Aorta (tissue), 5 donors: ENCODE measurements around the gene CATSPER1. TPM values are rescaled to one million over a fixed set of nuclear protein-coding genes. Genes with fewer than 3 reads are reported as not detected.
"Not testable (repeated sequence)": the region's sequence is repeated elsewhere in the genome, so short reads cannot be mapped to it uniquely, and the experiment has no call there.

Experiments used
- ATAC-seq: fragments of 200-7000 bp; cut with Tn5 transposase; one replicate; pipeline ENCODE4 v1.9.1; 2022; ENCODE audit warnings: moderate library complexity; ENCODE audit not compliant: low FRiP score
- DNase-seq, 2 donors: peaks; one replicate each; pipeline ENCODE4 v3.0.0-alpha.2; 2020
- H3K27ac ChIP-seq, 2 donors: one replicate each; pipeline ENCODE4 v1.5.1; 2013; ENCODE audit warnings: low read length in 2 of 2, mild to moderate bottlenecking in 2 of 2, moderate library complexity in 2 of 2, control low read depth in 1 of 2, inconsistent platforms in 1 of 2, low read depth in 1 of 2
- H3K27me3 ChIP-seq, 2 donors: one replicate each; pipeline ENCODE4 v1.6.1; 2013; ENCODE audit warnings: control low read depth in 1 of 2, low read length in 1 of 2, mild to moderate bottlenecking in 1 of 2, moderate library complexity in 1 of 2; ENCODE audit not compliant: insufficient read depth in 2 of 2, control insufficient read depth in 1 of 2
- H3K36me3 ChIP-seq, 2 donors: one replicate each; pipeline ENCODE4 v1.6.1; 2013; ENCODE audit warnings: control low read depth in 1 of 2, low read length in 1 of 2, mild to moderate bottlenecking in 1 of 2; ENCODE audit not compliant: insufficient read depth in 2 of 2, control insufficient read depth in 1 of 2
- H3K4me1 ChIP-seq, 2 donors: one replicate each; pipeline ENCODE4 v1.6.1; 2013; ENCODE audit warnings: low read length in 2 of 2, control low read depth in 1 of 2, mild to moderate bottlenecking in 1 of 2, moderate library complexity in 1 of 2; ENCODE audit not compliant: insufficient read depth in 2 of 2, control insufficient read depth in 1 of 2
- H3K4me3 ChIP-seq, 2 donors: one replicate each; pipeline ENCODE4 v1.5.1; 2013; ENCODE audit warnings: low read length in 2 of 2, control low read depth in 1 of 2, mild to moderate bottlenecking in 1 of 2
- H3K9me3 ChIP-seq: one replicate; pipeline ENCODE4 v1.6.1; 2013; ENCODE audit warnings: mild to moderate bottlenecking, low read length; ENCODE audit not compliant: control insufficient read depth
- WGBS, 2 donors: extraction: QIAGEN DNeasy Blood & Tissue Kit; methylation state at CpG; one replicate each; pipeline ENCODE4 v1.1.7; 2013; 5-methylcytosine and 5-hydroxymethylcytosine counted together
- intact Hi-C, 2 donors: fragments of 100-400 bp; cut with DNase I; formaldehyde crosslinking; loops; one replicate each; pipeline versions ENCODE4 v1.14.2 to v1.15.0; 2022
- polyA plus RNA-seq, 2 donors: library from polyadenylated mRNA; stranded (reverse); fragments of 200-250 nt; gene quantifications; one replicate each; pipeline ENCODE4 v1.2.3, GENCODE V29; 2013
- total RNA-seq, 2 donors: library from RNA; stranded (reverse); fragmentation: NEBNext Ultra II Directional; extraction: Animal tissue kit (Norgen Biotek cat#: 25700); gene quantifications; one replicate each; pipeline ENCODE4 v1.2.1, GENCODE V29; 2021
- donor health status: healthy with polysubstance abuse.
- donor health status: Bipolar disorder and iron deficiency.
- donor health status: DM: no; HTN: no; CAD: no.
- donor health status: DM: no; HTN: no; CAD: no.
- donor health status: DM: yes; HTN: yes; CAD: no.

CATSPER1 gene
- total and polyA plus RNA-seq, 4 donors: 0.10 to 1.2 (median 1.0) TPM; not detected in 1

DNA sequence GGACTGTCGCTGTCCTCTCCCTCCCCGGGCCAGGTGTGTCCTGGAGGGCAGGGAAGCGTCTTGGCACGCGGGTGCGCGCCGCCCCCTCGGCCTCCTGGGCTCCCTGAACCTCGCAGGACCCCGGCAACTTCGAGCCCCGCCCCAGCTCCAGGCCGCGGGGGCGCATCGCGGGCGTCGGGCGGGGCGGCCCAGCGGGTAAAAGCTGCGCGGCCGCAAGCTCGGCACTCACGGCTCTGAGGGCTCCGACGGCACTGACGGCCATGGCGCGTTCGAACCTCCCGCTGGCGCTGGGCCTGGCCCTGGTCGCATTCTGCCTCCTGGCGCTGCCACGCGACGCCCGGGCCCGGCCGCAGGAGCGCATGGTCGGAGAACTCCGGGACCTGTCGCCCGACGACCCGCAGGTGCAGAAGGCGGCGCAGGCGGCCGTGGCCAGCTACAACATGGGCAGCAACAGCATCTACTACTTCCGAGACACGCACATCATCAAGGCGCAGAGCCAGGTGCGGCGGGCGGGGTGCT is 14.4 kb downstream of the CATSPER1 start, which contains the start of gene CST6:
TSS of gene CST6 (plus strand) at position 224 of the 519 bp plus-strand sequence. CDS start at position 261, 37 bp downstream.
- no peaks in the 10 kb centered on the region for H3K27me3 ChIP-seq
- H3K36me3 ChIP-seq: no peaks in the 10 kb centered on the region
- H3K4me1 ChIP-seq: no peaks in the 10 kb centered on the region
- 10 to 14% methylated on average over 56 to 61 of the region's 61 CpGs for WGBS, 2 donors
- ATAC-seq (no peak), DNase-seq (no peak)
- H3K4me3 ChIP-seq: no peak within 1 kb of the TSS
- intact Hi-C loops: no loop called here
- no peaks in the 10 kb centered on the region for H3K9me3 ChIP-seq
- H3K27ac ChIP-seq: peak within 1 kb of the TSS; percentile 57 to 59

DNA sequence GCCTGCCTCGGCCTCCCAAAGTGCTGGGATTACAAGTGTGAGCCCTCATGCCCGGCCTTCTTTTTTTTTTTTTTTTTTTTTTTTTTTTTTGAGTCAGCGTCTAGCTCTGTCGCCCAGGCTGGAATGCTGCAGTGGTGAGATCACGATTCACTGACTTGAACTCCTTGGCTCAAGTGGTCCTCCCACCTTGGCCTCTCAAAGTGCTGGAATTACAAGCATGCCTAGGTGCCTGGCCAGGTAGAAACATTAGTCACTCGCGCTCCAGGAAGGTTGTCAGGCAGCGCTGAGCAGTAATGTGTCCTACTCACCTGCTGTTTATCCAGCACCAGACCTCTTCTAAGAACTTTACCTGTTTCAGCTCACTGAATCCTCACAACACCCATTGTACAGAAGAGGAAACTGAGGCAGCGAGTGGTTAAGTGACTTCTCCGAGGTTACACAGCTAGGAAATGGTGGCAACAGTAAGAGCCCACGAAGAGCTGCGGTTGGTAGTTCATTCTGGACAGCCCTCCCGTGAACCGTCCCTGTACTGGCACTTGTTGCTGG is 15.0 kb downstream of the CATSPER1 start:
- intact Hi-C loops: no loop called here
- Histone ChIP-seq H3K9me3 (no peaks in the 10 kb centered on the region), H3K27ac (peak overlapping the region; percentile 57 to 59), H3K4me1 (no peaks in the 10 kb centered on the region), H3K27me3 (no peaks in the 10 kb centered on the region), H3K36me3 (no peaks in the 10 kb centered on the region), H3K4me3 (no peak overlapping the region)
- ATAC-seq: no peak
- WGBS, 2 donors: 38 to 42% methylated on average over 13 to 14 of the region's 14 CpGs
- no peak for DNase-seq

GRCh38 chr11:66010036-66010435 is 16.2 kb downstream of the CATSPER1 start:
- H3K27ac ChIP-seq, H3K4me1 ChIP-seq, H3K27me3 ChIP-seq, DNase-seq, H3K9me3 ChIP-seq, intact Hi-C loops, ATAC-seq, H3K36me3 ChIP-seq, H3K4me3 ChIP-seq: not testable (repeated sequence)
- 90 to 93% methylated on average over 4 of the region's 4 CpGs for WGBS, 2 donors

DNA sequence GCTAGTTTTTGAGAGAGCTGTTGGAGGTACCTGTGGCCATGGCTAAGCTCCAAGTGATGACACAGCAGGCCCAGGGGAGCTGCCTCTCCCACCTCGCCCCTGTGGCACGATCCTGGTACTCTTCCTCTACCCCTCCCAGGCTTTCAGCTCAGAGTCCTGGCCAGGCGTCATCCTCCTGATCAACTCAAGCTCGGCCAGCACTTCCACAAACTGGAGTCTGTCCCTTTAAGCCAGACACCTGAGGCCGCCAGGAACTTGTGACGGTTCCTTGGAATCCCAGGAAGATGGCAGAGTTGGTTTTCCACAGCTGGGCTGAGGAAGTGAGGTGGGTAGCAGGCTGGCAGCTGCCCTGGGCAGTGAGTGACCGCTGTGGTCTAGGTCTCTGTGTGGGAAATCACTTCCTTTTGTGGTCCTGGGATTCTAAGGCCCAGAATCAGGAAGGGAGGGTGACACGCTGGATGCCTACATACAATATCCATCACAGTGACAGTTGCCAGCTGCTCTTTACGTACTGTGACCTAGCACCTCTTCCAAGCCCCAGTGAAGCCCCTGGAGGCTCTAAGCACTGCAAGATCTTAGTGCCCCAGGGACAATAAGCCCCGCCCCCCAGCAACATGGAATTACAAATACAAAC is 17.7 kb downstream of the CATSPER1 start:
- Histone ChIP-seq H3K4me1 (no peaks in the 10 kb centered on the region), H3K9me3 (no peaks in the 10 kb centered on the region), H3K36me3 (no peaks in the 10 kb centered on the region), H3K27ac (peak overlapping the region in 1 of 2 donors; percentile 16), H3K4me3 (no peak overlapping the region), H3K27me3 (no peaks in the 10 kb centered on the region)
- ATAC-seq (no peak), DNase-seq (no peak)
- WGBS, 2 donors: 60 to 64% methylated on average over 10 of the region's 10 CpGs
- intact Hi-C loops: no loop called here

- 93 to 94% methylated on average over 2 of the region's 2 CpGs for WGBS, 2 donors
- Histone ChIP-seq H3K4me3 (no peak overlapping the region), H3K36me3 (no peaks in the 10 kb centered on the region), H3K9me3 (no peaks in the 10 kb centered on the region), H3K27ac (no peak overlapping the region), H3K27me3 (no peaks in the 10 kb centered on the region), H3K4me1 (no peaks in the 10 kb centered on the region)
- ATAC-seq: no peak
- no peak for DNase-seq
- intact Hi-C loops: no loop called here
Observed at GRCh38 chr11:66008095-66008467, 18.2 kb downstream of the CATSPER1 start.

DNA sequence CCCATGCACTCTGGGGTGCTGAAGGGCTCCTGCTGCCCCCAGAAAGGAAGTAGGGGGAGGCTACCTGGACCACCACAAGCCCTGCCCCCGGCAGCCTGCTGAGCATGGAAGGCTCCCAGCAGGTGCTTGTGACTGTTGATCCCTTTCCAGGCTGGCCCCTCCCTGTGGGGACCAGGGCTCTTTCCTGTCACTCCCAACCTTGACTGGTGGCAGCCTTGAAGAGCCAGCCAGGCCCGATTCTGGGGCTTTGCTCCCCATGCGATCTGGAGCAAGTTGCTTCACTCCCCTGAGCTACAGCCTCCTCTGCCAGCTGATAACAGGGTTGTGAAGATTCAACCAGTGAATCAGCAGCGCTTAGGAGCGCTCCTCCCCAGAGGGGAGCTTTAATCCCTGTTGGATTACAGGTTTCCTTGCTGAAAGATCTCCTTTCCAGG is 19.1 kb downstream of the CATSPER1 start:
- peak in 1 of 2 donors; percentile 48 for DNase-seq
- intact Hi-C loops: no loop called here
- no peak for ATAC-seq
- H3K9me3 ChIP-seq: no peaks in the 10 kb centered on the region
- no peaks in the 10 kb centered on the region for H3K27me3 ChIP-seq
- 63% methylated on average over 5 of the region's 5 CpGs for WGBS, 2 donors
- no peaks in the 10 kb centered on the region for H3K36me3 ChIP-seq
- H3K4me3 ChIP-seq: no peak overlapping the region
- H3K27ac ChIP-seq: peak overlapping the region in 1 of 2 donors; percentile 34
- no peaks in the 10 kb centered on the region for H3K4me1 ChIP-seq

GRCh38 chr11:66006891-66007176 is 19.4 kb downstream of the CATSPER1 start:
- Histone ChIP-seq H3K4me1 (no peaks in the 10 kb centered on the region), H3K4me3 (no peak overlapping the region), H3K36me3 (no peaks in the 10 kb centered on the region), H3K27me3 (no peaks in the 10 kb centered on the region), H3K9me3 (no peaks in the 10 kb centered on the region), H3K27ac (peak overlapping the region in 1 of 2 donors; percentile 34)
- DNase-seq: peak in 1 of 2 donors; percentile 21
- WGBS, 2 donors: 62 to 66% methylated on average over 4 of the region's 4 CpGs
- intact Hi-C loops: no loop called here
- no peak for ATAC-seq

GRCh38 chr11:66006134-66006890 is 20.0 kb downstream of the CATSPER1 start:
- H3K27me3 ChIP-seq: no peaks in the 10 kb centered on the region
- intact Hi-C loops: no loop called here
- no peaks in the 10 kb centered on the region for H3K4me1 ChIP-seq
- peak overlapping the region in 1 of 2 donors; percentile 23 for H3K27ac ChIP-seq
- ATAC-seq: no peak
- no peaks in the 10 kb centered on the region for H3K9me3 ChIP-seq
- peak in 1 of 2 donors; percentile 36 for DNase-seq
- H3K4me3 ChIP-seq: no peak overlapping the region
- WGBS, 2 donors: 79 to 80% methylated on average over 13 of the region's 13 CpGs
- H3K36me3 ChIP-seq: no peaks in the 10 kb centered on the region
